ENCODE measurements around the gene PSENEN. TPM values are rescaled to one million over a fixed set of nuclear protein-coding genes. Genes with fewer than 3 reads are reported as not detected.
A peak's percentile ranks its signal among the peaks of the same experiment; 100 is the strongest.

PSENEN gene
- total and polyA plus RNA-seq, 2 experiments from 2014 or later, result 39.1 to 106 TPM

- peak; percentile 100 for DNase-seq (ENCODE audit: low spot score)
- H3K4me1 ChIP-seq (ENCODE audit: insufficient read depth), result peaks cover 10% of the 10 kb centered on the region
- no peaks in the 10 kb centered on the region for H3K9me3 ChIP-seq (ENCODE audit: low read depth)
- TF ChIP-seq CTCF (IDR thresholded peaks at IDR 0.05; ENCODE audit: poor library complexity), result no peak
- TF ChIP-seq EZH2 (IDR thresholded peaks at IDR 0.05; ENCODE audit: borderline replicate concordance), result no peak
- no peaks in the 10 kb centered on the region for H3K36me3 ChIP-seq (replicated peaks; ENCODE audit: insufficient read depth, low read depth)
- H3K27ac ChIP-seq, result no peak within 1 kb of the TSS
- H3K4me2 ChIP-seq, result peak within 1 kb of the TSS; percentile 80
- under 1% methylated on average over 26 of the region's 82 CpGs for WGBS (ENCODE audit: low lambda C conversion rate, missing lambda C conversion rate)
- peak within 1 kb of the TSS; percentile 32 for H2AFZ ChIP-seq
- H3K9me2 ChIP-seq (replicated peaks; ENCODE audit: insufficient read depth), result no peaks in the 10 kb centered on the region
- H4K20me1 ChIP-seq (ENCODE audit: insufficient read depth, poor library complexity, severe bottlenecking), result no peaks in the 10 kb centered on the region
- peaks cover 4% of the 10 kb centered on the region for H3K79me2 ChIP-seq
- H3K27me3 ChIP-seq, result no peaks in the 10 kb centered on the region
- H3K4me3 ChIP-seq, result peak within 1 kb of the TSS; percentile 54
Observed at GRCh38 chr19:35775298-35776101, 30.0 kb downstream of the PSENEN start, which contains the start of gene ARHGAP33. Gene ARHGAP33, plus strand, starts transcription at chr19:35775564. Its CDS starts 95 bp downstream, at chr19:35775659.

GRCh38 chr19:35776102-35776788, 30.8 kb downstream of the PSENEN start:
- H3K4me3 ChIP-seq, result peak overlapping the region; percentile 54
- DNase-seq (ENCODE audit: low spot score), result no peak
- no peak for TF ChIP-seq EZH2phosphoT487 (IDR thresholded peaks at IDR 0.05; ENCODE audit: low read depth, severe bottlenecking, unreplicated experiment)
- TF ChIP-seq EZH2 (IDR thresholded peaks at IDR 0.05; ENCODE audit: borderline replicate concordance), result no peak
- no peak for TF ChIP-seq CTCF (IDR thresholded peaks at IDR 0.05; ENCODE audit: poor library complexity)
- no peaks in the 10 kb centered on the region for H4K20me1 ChIP-seq (ENCODE audit: insufficient read depth, poor library complexity, severe bottlenecking)
- H3K79me2 ChIP-seq, result peaks cover 4% of the 10 kb centered on the region
- H3K9me2 ChIP-seq (replicated peaks; ENCODE audit: insufficient read depth), result no peaks in the 10 kb centered on the region
- no peaks in the 10 kb centered on the region for H3K9me3 ChIP-seq (ENCODE audit: low read depth)
- H3K4me2 ChIP-seq, result peak overlapping the region; percentile 80
- no peaks in the 10 kb centered on the region for H3K36me3 ChIP-seq (replicated peaks; ENCODE audit: insufficient read depth, low read depth)
- no peak overlapping the region for H2AFZ ChIP-seq
- WGBS (ENCODE audit: low lambda C conversion rate, missing lambda C conversion rate), result 62% methylated on average over 9 of the region's 13 CpGs
- peaks cover 10% of the 10 kb centered on the region for H3K4me1 ChIP-seq (ENCODE audit: insufficient read depth)
- H3K27me3 ChIP-seq, result no peaks in the 10 kb centered on the region
- H3K27ac ChIP-seq, result no peak overlapping the region

- no peak for TF ChIP-seq EZH2 (IDR thresholded peaks at IDR 0.05; ENCODE audit: borderline replicate concordance)
- no peak for TF ChIP-seq CTCF (IDR thresholded peaks at IDR 0.05; ENCODE audit: poor library complexity)
- no peak for TF ChIP-seq EZH2phosphoT487 (IDR thresholded peaks at IDR 0.05; ENCODE audit: low read depth, severe bottlenecking, unreplicated experiment)
- no peak overlapping the region for H3K27ac ChIP-seq
- no peak for DNase-seq (ENCODE audit: low spot score)
- peaks cover 4% of the 10 kb centered on the region for H3K79me2 ChIP-seq
- H4K20me1 ChIP-seq (ENCODE audit: insufficient read depth, poor library complexity, severe bottlenecking), result no peaks in the 10 kb centered on the region
- no peaks in the 10 kb centered on the region for H3K27me3 ChIP-seq
- no peaks in the 10 kb centered on the region for H3K9me2 ChIP-seq (replicated peaks; ENCODE audit: insufficient read depth)
- H3K4me2 ChIP-seq, result peak overlapping the region; percentile 80
- H3K4me1 ChIP-seq (ENCODE audit: insufficient read depth), result peaks cover 10% of the 10 kb centered on the region
- no peak overlapping the region for H2AFZ ChIP-seq
- no peaks in the 10 kb centered on the region for H3K9me3 ChIP-seq (ENCODE audit: low read depth)
- WGBS (ENCODE audit: low lambda C conversion rate, missing lambda C conversion rate), result 37% methylated on average over 19 of the region's 19 CpGs
- H3K36me3 ChIP-seq (replicated peaks; ENCODE audit: insufficient read depth, low read depth), result no peaks in the 10 kb centered on the region
- no peak overlapping the region for H3K4me3 ChIP-seq
Observed at GRCh38 chr19:35777086-35777841, 31.8 kb downstream of the PSENEN start.
